Measurements from ENCODE around the gene SAMD11.

Gene SAMD11

GRCh38 chr1:931380-932172 lies 7.9 kb downstream of the SAMD11 start:
- H3K27me3 Mint-ChIP-seq (ENCODE audit: low read depth, poor library complexity): peaks cover 83% of the 10 kb centered on the region
- H3K27ac Mint-ChIP-seq: no peak overlapping the region
- peak overlapping the region; percentile 61 for H3K4me3 Mint-ChIP-seq
- H3K4me1 Mint-ChIP-seq: peaks cover 52% of the 10 kb centered on the region
- H3K36me3 Mint-ChIP-seq (ENCODE audit: low read depth): peaks cover 25% of the 10 kb centered on the region
- no peak for TF ChIP-seq CTCF (IDR thresholded peaks at IDR 0.05)
- DNase-seq: no peak
- no peaks in the 10 kb centered on the region for H3K9me3 Mint-ChIP-seq

GRCh38 chr1:932173-932510 lies 8.4 kb downstream of the SAMD11 start:
- Mint-ChIP-seq H3K9me3 (no peaks in the 10 kb centered on the region), H3K27me3 (ENCODE audit: low read depth, poor library complexity) (peaks cover 83% of the 10 kb centered on the region), H3K27ac (no peak overlapping the region), H3K36me3 (ENCODE audit: low read depth) (peaks cover 23% of the 10 kb centered on the region), H3K4me1 (peaks cover 50% of the 10 kb centered on the region), H3K4me3 (no peak overlapping the region)
- no peak for TF ChIP-seq CTCF (IDR thresholded peaks at IDR 0.05)
- no peak for DNase-seq

GRCh38 chr1:932776-933602 lies 9.3 kb downstream of the SAMD11 start:
- H3K36me3 Mint-ChIP-seq (ENCODE audit: low read depth): peaks cover 23% of the 10 kb centered on the region
- H3K27me3 Mint-ChIP-seq (ENCODE audit: low read depth, poor library complexity): peaks cover 83% of the 10 kb centered on the region
- no peak overlapping the region for H3K27ac Mint-ChIP-seq

GRCh38 chr1:933603-933940 lies 9.8 kb downstream of the SAMD11 start:
- no peak overlapping the region for H3K4me3 Mint-ChIP-seq
- peaks cover 23% of the 10 kb centered on the region for H3K36me3 Mint-ChIP-seq (ENCODE audit: low read depth)
- H3K27me3 Mint-ChIP-seq (ENCODE audit: low read depth, poor library complexity): peaks cover 83% of the 10 kb centered on the region
- H3K4me1 Mint-ChIP-seq: peaks cover 55% of the 10 kb centered on the region
- no peak for DNase-seq
- H3K9me3 Mint-ChIP-seq: no peaks in the 10 kb centered on the region
- no peak for TF ChIP-seq CTCF (IDR thresholded peaks at IDR 0.05)
- H3K27ac Mint-ChIP-seq: no peak overlapping the region

More at GRCh38 chr1:932776-933602, 9.3 kb downstream of the SAMD11 start:
- Mint-ChIP-seq H3K4me3 (no peak overlapping the region), H3K4me1 (peaks cover 54% of the 10 kb centered on the region), H3K9me3 (no peaks in the 10 kb centered on the region)
- no peak for DNase-seq
- no peak for TF ChIP-seq CTCF (IDR thresholded peaks at IDR 0.05)

- Mint-ChIP-seq H3K4me1 (peaks cover 61% of the 10 kb centered on the region), H3K27me3 (ENCODE audit: low read depth, poor library complexity) (peaks cover 79% of the 10 kb centered on the region), H3K27ac (no peak overlapping the region), H3K36me3 (ENCODE audit: low read depth) (peaks cover 14% of the 10 kb centered on the region), H3K9me3 (no peaks in the 10 kb centered on the region), H3K4me3 (peak overlapping the region; percentile 70)
- TF ChIP-seq CTCF (IDR thresholded peaks at IDR 0.05): no peak
- no peak for DNase-seq
Measured at GRCh38 chr1:934991-935750, 11.4 kb downstream of the SAMD11 start.
